ENCODE measurements around the gene SLC2A3.
A peak's percentile ranks its signal among the peaks of the same experiment; 100 is the strongest.

DNA sequence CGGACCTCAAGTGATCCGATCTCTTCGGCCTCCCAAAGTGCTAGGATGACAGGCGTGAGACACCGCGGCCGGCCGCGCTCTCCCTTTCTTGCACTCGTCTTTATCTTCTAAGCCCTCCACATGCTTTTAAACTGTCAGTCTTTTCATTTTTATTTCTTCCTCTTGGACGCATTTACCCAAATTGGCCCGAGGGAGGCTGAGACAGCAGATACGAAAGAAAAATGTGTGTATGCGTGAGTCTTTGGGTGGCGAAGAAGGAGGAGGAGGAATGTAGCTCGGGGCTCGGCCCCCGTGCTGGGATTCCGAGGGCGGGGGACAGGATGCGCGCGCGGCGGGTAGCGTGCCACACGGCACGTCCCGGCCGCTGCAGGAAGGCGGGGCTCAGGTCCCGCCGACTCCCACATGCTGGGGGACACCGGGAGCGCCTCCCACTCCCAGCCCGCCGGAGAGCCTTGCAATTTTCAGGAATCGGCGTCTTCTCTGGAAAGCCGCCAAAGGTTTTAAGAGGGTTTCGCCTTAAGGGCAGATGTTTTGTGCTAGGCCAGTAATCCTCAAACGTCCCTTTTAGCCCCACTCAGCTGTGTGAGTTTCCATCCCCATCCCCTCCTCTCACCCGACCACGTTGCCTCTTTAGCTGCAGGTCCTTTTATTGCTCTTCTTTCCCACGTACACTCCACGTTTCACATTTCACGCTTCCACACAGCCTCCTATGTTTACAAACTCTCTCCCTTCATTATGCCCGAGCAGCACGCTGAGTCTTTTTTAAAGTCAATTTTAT lies 34.7 kb upstream of the SLC2A3 start:
- peak; percentile 53 to 74 (median 59) for TF ChIP-seq POLR2AphosphoS5 (IDR thresholded peaks at IDR 0.05)
- TF ChIP-seq, protein P1, sequence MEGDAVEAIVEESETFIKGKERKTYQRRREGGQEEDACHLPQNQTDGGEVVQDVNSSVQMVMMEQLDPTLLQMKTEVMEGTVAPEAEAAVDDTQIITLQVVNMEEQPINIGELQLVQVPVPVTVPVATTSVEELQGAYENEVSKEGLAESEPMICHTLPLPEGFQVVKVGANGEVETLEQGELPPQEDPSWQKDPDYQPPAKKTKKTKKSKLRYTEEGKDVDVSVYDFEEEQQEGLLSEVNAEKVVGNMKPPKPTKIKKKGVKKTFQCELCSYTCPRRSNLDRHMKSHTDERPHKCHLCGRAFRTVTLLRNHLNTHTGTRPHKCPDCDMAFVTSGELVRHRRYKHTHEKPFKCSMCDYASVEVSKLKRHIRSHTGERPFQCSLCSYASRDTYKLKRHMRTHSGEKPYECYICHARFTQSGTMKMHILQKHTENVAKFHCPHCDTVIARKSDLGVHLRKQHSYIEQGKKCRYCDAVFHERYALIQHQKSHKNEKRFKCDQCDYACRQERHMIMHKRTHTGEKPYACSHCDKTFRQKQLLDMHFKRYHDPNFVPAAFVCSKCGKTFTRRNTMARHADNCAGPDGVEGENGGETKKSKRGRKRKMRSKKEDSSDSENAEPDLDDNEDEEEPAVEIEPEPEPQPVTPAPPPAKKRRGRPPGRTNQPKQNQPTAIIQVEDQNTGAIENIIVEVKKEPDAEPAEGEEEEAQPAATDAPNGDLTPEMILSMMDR (IDR thresholded peaks at IDR 0.05): peak in 2 of 5 experiments; percentile 28 to 36

Measured in transverse colon (tissue), 4 donors.